Mesodermal cell (in vitro differentiated cells): Measurements from ENCODE around the gene GPT2.
A peak's percentile ranks its signal among the peaks of the same experiment; 100 is the strongest.

Source experiments
- H3K27ac ChIP-seq: 2 replicates; pipeline ENCODE4 v1.7.0; 2013; ENCODE audit warnings: mild to moderate bottlenecking, low read depth, low read length, moderate library complexity; ENCODE audit not compliant: severe bottlenecking
- H3K36me3 ChIP-seq: 2 replicates; pipeline ENCODE4 v1.7.1; 2013; ENCODE audit warnings: mild to moderate bottlenecking, low read length, moderate library complexity; ENCODE audit not compliant: control insufficient read depth, insufficient read depth
- H3K4me1 ChIP-seq: one replicate; pipeline ENCODE4 v1.7.1; 2013; ENCODE audit warnings: mild to moderate bottlenecking, low read length; ENCODE audit not compliant: insufficient read depth, control insufficient read depth, poor library complexity, severe bottlenecking
- H3K4me3 ChIP-seq: 2 replicates; pipeline ENCODE4 v1.7.0; 2013; ENCODE audit warnings: low read length, control low read depth, mild to moderate bottlenecking; ENCODE audit not compliant: insufficient read depth, poor library complexity, severe bottlenecking; ENCODE audit errors: extremely low read depth
- H3K9me3 ChIP-seq: 2 replicates; pipeline ENCODE4 v1.7.1; 2013; ENCODE audit warnings: mild to moderate bottlenecking, low read length, moderate library complexity; ENCODE audit not compliant: control insufficient read depth
- WGBS, 2 experiments: methylation state at CpG; one replicate each; pipeline ENCODE4 v1.1.5; 2013; ENCODE audit warnings: missing lambda C conversion rate in 2 of 2; ENCODE audit not compliant: insufficient coverage in 2 of 2; 5-methylcytosine and 5-hydroxymethylcytosine counted together

The GPT2 gene

GRCh38 chr16:46886764-46887523, 2.8 kb downstream of the GPT2 start:
- Histone ChIP-seq H3K36me3 (peaks cover 45% of the 10 kb centered on the region), H3K4me1 (peaks cover 27% of the 10 kb centered on the region), H3K27ac (peak overlapping the region; percentile 80), H3K4me3 (peak overlapping the region; percentile 75), H3K9me3 (no peaks in the 10 kb centered on the region)
- WGBS, 2 experiments, result 94 to 95% methylated on average over 15 to 16 of the region's 16 CpGs

DNA sequence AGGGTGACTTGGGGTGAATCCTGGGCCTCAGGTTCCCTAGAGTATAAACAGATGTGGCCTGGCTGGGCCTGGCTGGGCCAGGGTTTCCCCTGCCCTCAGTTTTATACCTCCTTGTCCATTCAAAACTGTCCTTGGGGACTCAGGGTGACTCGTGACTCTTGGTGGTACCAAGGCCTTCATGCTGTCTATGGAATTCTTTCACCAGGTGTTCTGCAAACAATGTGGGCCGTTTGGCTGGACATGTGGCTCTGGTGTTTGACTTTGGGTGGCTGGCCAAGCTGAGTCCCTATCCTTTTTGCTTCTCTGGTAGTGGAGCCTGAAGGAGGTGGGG, 3.3 kb downstream of the GPT2 start:
- H3K36me3 ChIP-seq, result peaks cover 51% of the 10 kb centered on the region
- 88 to 90% methylated on average over 2 of the region's 2 CpGs for WGBS, 2 experiments
- H3K4me1 ChIP-seq, result peaks cover 27% of the 10 kb centered on the region
- no peak overlapping the region for H3K27ac ChIP-seq
- no peaks in the 10 kb centered on the region for H3K9me3 ChIP-seq
- no peak overlapping the region for H3K4me3 ChIP-seq

DNA sequence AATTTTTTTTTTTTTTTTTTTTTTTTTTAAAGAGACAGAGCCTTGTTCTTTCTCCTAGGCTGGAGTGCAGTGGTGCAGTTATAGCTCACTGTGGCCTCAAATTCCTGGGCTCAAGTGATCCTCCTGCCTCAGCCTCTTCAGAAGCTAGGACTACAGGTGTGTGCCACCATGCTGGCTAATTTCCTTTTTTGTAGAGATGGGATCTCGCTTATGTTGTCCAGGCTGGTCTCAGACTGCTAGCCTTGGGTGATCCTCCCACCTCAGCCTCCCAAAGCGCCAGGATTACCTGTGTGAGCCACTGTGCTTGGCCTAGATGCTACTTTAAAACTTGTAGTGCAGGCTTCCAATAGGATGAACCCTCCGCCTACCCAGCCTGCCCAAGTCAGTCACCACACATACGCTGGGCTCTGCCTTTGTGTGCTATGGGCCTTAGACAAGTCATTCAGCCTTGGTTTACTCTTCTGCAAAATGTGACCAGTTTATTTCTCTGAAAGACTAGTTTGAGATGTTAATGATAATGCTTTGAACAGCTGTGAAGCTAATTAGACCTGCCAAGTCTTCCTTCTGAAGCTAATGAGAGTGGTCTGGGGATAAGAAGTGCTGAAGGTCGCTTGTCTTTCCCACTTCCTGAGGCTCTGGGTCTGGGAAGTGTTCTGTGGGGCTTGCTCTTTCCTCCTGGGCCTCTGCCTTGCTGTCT, 5.2 kb downstream of the GPT2 start:
- WGBS, 2 experiments, result 86 to 89% methylated on average over 3 to 4 of the region's 5 CpGs

DNA sequence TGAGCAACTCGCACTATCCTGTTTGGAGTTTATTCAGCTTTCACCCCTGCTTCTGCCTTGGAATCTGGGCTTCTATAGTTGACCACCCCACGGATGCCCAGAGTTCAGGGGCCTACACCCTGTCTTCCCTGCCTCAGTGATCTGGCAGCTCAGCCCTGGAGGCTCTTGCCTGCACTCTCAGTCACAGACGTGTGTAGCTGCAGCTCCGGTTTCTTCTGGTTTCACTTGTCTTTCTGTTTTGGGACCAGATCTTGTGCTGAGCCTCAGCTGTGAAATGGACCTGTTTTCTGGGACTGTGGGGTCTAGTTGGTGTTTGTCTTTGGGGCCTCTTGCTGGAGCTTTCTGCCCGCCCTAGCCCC, 5.8 kb downstream of the GPT2 start:
- 94 to 96% methylated on average over 4 to 5 of the region's 5 CpGs for WGBS, 2 experiments
- Histone ChIP-seq H3K4me1 (peaks cover 27% of the 10 kb centered on the region), H3K27ac (no peak overlapping the region), H3K9me3 (no peaks in the 10 kb centered on the region), H3K36me3 (peaks cover 69% of the 10 kb centered on the region), H3K4me3 (no peak overlapping the region)

More for the DNA sequence above, 5.2 kb downstream of the GPT2 start:
- no peaks in the 10 kb centered on the region for H3K9me3 ChIP-seq
- H3K4me1 ChIP-seq, result peaks cover 26% of the 10 kb centered on the region
- H3K4me3 ChIP-seq, result no peak overlapping the region
- H3K27ac ChIP-seq, result no peak overlapping the region
- peaks cover 68% of the 10 kb centered on the region for H3K36me3 ChIP-seq

- 91 to 100% methylated on average over 1 of the region's 1 CpG for WGBS, 2 experiments
- Histone ChIP-seq H3K36me3 (peaks cover 69% of the 10 kb centered on the region), H3K4me3 (no peak overlapping the region), H3K4me1 (peaks cover 13% of the 10 kb centered on the region), H3K27ac (no peak overlapping the region), H3K9me3 (no peaks in the 10 kb centered on the region)
These were observed 7.7 kb downstream of the GPT2 start for GRCh38 chr16:46891910-46892309.

DNA sequence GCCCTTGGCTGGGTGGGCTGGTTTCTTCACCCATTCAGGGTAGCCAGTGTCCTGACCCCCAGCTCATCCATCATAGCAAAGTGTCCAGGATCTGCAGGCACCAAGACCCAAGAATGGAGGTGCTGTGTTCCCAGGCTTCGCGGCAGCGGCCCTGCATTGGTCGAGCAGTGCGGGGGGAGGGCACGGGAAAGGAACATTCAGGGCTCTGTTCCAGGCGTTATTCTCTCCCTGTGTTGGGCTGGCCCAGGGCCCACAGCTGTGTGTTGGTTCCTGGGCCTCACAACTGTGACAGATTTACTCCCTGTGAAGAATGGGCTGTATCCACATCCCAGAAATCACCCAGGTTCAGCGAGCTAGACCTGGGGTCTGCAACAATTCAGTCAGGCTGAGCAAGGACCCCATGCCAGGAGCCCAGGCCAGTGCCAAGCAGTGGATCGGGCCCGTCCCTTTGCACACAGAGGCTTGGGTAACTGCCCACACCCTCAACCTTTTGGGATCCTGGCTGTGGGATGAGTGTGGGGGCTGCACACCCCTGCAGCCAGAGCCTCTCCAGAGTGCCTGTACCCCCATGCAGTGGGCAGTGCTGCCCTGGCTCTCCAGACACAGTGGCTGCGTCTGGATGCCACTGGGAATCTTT, 10.0 kb downstream of the GPT2 start:
- Histone ChIP-seq H3K4me3 (no peak overlapping the region), H3K36me3 (peaks cover 64% of the 10 kb centered on the region), H3K27ac (no peak overlapping the region), H3K9me3 (no peaks in the 10 kb centered on the region), H3K4me1 (peaks cover 8% of the 10 kb centered on the region)
- 86 to 95% methylated on average over 8 of the region's 11 CpGs for WGBS, 2 experiments

- 87 to 88% methylated on average over 7 to 8 of the region's 9 CpGs for WGBS, 2 experiments
These were observed 11.5 kb downstream of the GPT2 start for GRCh38 chr16:46895399-46896313.

DNA sequence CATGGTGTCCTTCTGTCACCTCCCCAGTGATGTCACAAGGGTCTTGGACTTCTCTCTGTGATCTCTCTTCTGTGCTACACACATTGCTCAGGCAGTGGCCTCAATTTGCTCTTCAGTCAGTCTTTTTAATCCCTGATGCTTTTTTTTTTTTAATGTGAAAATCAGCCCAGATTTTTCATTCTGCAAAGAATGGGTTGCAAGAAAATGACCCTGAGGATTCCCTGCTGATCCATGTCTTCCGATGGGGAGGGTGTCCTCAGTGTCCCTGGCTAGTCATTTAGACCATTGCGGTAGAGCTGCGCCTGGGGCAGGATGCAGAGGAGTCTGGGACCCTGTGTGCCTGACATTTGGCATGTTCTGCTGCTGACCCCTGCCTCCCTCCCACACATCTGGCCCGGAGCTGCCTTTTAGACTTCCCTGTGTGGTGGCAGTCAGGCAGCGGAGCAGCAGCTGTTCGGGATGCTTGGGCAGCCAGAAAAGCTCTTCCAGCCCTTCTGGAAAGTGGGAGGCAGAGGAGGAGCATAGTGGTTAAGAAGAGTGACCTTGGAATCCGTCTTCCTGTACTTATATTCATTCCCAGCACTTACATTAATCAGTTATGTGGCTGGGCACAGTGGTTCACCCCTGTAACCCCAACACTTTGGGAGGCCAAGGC, 12.3 kb downstream of the GPT2 start:
- Histone ChIP-seq H3K4me3 (no peak overlapping the region), H3K36me3 (peaks cover 70% of the 10 kb centered on the region), H3K9me3 (no peaks in the 10 kb centered on the region), H3K27ac (no peak overlapping the region), H3K4me1 (peaks cover 15% of the 10 kb centered on the region)
- WGBS, 2 experiments, result 85 to 100% methylated on average over 3 to 6 of the region's 7 CpGs

More at GRCh38 chr16:46895399-46896313, 11.5 kb downstream of the GPT2 start:
- no peaks in the 10 kb centered on the region for H3K9me3 ChIP-seq
- no peak overlapping the region for H3K27ac ChIP-seq
- peaks cover 15% of the 10 kb centered on the region for H3K4me1 ChIP-seq
- H3K4me3 ChIP-seq, result no peak overlapping the region
- H3K36me3 ChIP-seq, result peaks cover 67% of the 10 kb centered on the region

- H3K4me3 ChIP-seq, result no peak overlapping the region
- peaks cover 15% of the 10 kb centered on the region for H3K4me1 ChIP-seq
- no peak overlapping the region for H3K27ac ChIP-seq
- H3K36me3 ChIP-seq, result peaks cover 72% of the 10 kb centered on the region
- no peaks in the 10 kb centered on the region for H3K9me3 ChIP-seq
- 89 to 98% methylated on average over 8 to 10 of the region's 10 CpGs for WGBS, 2 experiments
These were observed 13.3 kb downstream of the GPT2 start for GRCh38 chr16:46897471-46897870.

- WGBS, 2 experiments, result 98 to 99% methylated on average over 10 of the region's 13 CpGs
- peaks cover 15% of the 10 kb centered on the region for H3K4me1 ChIP-seq
- H3K27ac ChIP-seq, result no peak overlapping the region
- peaks cover 69% of the 10 kb centered on the region for H3K36me3 ChIP-seq
- no peaks in the 10 kb centered on the region for H3K9me3 ChIP-seq
- H3K4me3 ChIP-seq, result no peak overlapping the region
These were observed 13.8 kb downstream of the GPT2 start for GRCh38 chr16:46898006-46898405.
